ENCODE data around the gene DENND5B.
A peak's percentile ranks its signal among the peaks of the same experiment; 100 is the strongest.
"Not testable (repeated sequence)": the region's sequence is repeated elsewhere in the genome, so short reads cannot be mapped to it uniquely, and the experiment has no call there.

Gene DENND5B

GRCh38 chr12:31550590-31550989 lies 40.3 kb downstream of the DENND5B start:
- not testable (repeated sequence) for DNase-seq

- no peak for DNase-seq
These were observed 54.3 kb downstream of the DENND5B start for GRCh38 chr12:31536672-31537071.

- no peak for DNase-seq
These were observed 57.5 kb downstream of the DENND5B start for GRCh38 chr12:31533470-31533869.

- peak; percentile 34 for DNase-seq
These were observed 59.0 kb downstream of the DENND5B start for GRCh38 chr12:31531893-31532292.

GRCh38 chr12:31528095-31528494 lies 62.8 kb downstream of the DENND5B start:
- DNase-seq: no peak

GRCh38 chr12:31527083-31527482 lies 63.9 kb downstream of the DENND5B start:
- DNase-seq: no peak

- DNase-seq: no peak
These were observed 64.8 kb downstream of the DENND5B start for GRCh38 chr12:31526158-31526546.

- no peak for DNase-seq
These were observed 65.3 kb downstream of the DENND5B start for GRCh38 chr12:31525496-31526157.

GRCh38 chr12:31524791-31525495 lies 66.0 kb downstream of the DENND5B start:
- DNase-seq: peak; percentile 62

GRCh38 chr12:31523306-31523705 lies 67.6 kb downstream of the DENND5B start:
- no peak for DNase-seq

- DNase-seq: no peak
These were observed 68.3 kb downstream of the DENND5B start for GRCh38 chr12:31522607-31523006.

- DNase-seq: no peak
These were observed 69.0 kb downstream of the DENND5B start for GRCh38 chr12:31521964-31522363.

GRCh38 chr12:31519511-31519910 lies 71.4 kb downstream of the DENND5B start:
- DNase-seq: no peak

- DNase-seq: peak; percentile 99
These were observed 72.2 kb downstream of the DENND5B start for GRCh38 chr12:31518680-31519227.

GRCh38 chr12:31517994-31518393 lies 72.9 kb downstream of the DENND5B start:
- DNase-seq: peak; percentile 43

GRCh38 chr12:31516702-31517101 lies 74.2 kb downstream of the DENND5B start:
- no peak for DNase-seq

GRCh38 chr12:31514912-31515311 lies 76.0 kb downstream of the DENND5B start:
- DNase-seq: no peak

GRCh38 chr12:31510034-31510433 lies 80.9 kb downstream of the DENND5B start:
- DNase-seq: no peak

- DNase-seq: no peak
These were observed 82.3 kb downstream of the DENND5B start for GRCh38 chr12:31508436-31509150.

- DNase-seq: peak; percentile 26
These were observed 83.0 kb downstream of the DENND5B start for GRCh38 chr12:31507966-31508365.

- peak; percentile 67 for DNase-seq
These were observed 84.2 kb downstream of the DENND5B start for GRCh38 chr12:31506515-31507306.

GRCh38 chr12:31504625-31505222 lies 86.2 kb downstream of the DENND5B start:
- no peak for DNase-seq
